WTC11 (cell line): ENCODE results near the gene FMNL2. TPM values are rescaled to one million over a fixed set of nuclear protein-coding genes. Genes with fewer than 3 reads are reported as not detected.

Experiments used
- ATAC-seq: fragments of 200-7000 bp; cut with Tn5 transposase; 2 replicates; pipeline ENCODE4 v1.10.0; 2021; ENCODE audit warnings: mild to moderate bottlenecking, moderate library complexity
- CTCF ChIA-PET: fragments of 300-600 bp; sonication (Branson Sonifier 250); formaldehyde crosslinking; loops from one replicate; lab custom pipeline; 2021; ENCODE audit warnings: antibody characterized with exemption; lab: Charles Lee
- POLR2A ChIA-PET: fragments of 350-600 bp; sonication (Branson Sonifier 250); formaldehyde crosslinking; loops from one replicate; lab custom pipeline; 2021; ENCODE audit warnings: antibody characterized with exemption; lab: Charles Lee
- DNase-seq: peaks from one replicate; pipeline ENCODE4 v3.0.0; 2021; ENCODE audit warnings: low spot score
- H3K27ac Mint-ChIP-seq: 2 replicates; pipeline ENCODE4 v1.8.0; 2021; ENCODE audit warnings: mixed read lengths
- H3K27me3 Mint-ChIP-seq: 2 replicates; pipeline ENCODE4 v1.8.0; 2021; ENCODE audit warnings: low read depth, mild to moderate bottlenecking, moderate library complexity, mixed read lengths
- H3K36me3 Mint-ChIP-seq: 2 replicates; pipeline ENCODE4 v1.8.0; 2021; ENCODE audit warnings: mixed read lengths
- H3K4me1 Mint-ChIP-seq: 2 replicates; pipeline ENCODE4 v1.8.0; 2022; ENCODE audit warnings: mixed read lengths
- H3K4me3 Mint-ChIP-seq: 2 replicates; pipeline ENCODE4 v1.8.0; 2021; ENCODE audit warnings: mild to moderate bottlenecking, moderate library complexity, mixed read lengths
- H3K9me3 Mint-ChIP-seq: 2 replicates; pipeline ENCODE4 v1.8.0; 2021; ENCODE audit warnings: mixed read lengths
- CREB1 ChIP-seq: sonication (generic); formaldehyde crosslinking; IDR thresholded peaks from 2 replicates; pipeline ENCODE4 v1.8.0; 2023; ENCODE audit warnings: mild to moderate bottlenecking, missing genetic modification reagents
- ETV6 ChIP-seq: sonication (generic); formaldehyde crosslinking; IDR thresholded peaks from 2 replicates; pipeline ENCODE4 v1.8.1; 2022; ENCODE audit warnings: mild to moderate bottlenecking, missing genetic modification reagents
- GRHL2 ChIP-seq: fragments of 250-450 bp; sonication (Bioruptor Pico); IDR thresholded peaks from 2 replicates; pipeline ENCODE4 v1.8.0; 2022; ENCODE audit warnings: mild to moderate bottlenecking, moderate library complexity; ENCODE audit not compliant: insufficient replicate concordance, severe bottlenecking
- JAZF1 ChIP-seq: fragments of 250-450 bp; sonication (Bioruptor Pico); IDR thresholded peaks from 2 replicates; pipeline ENCODE4 v1.9.0; 2021; ENCODE audit warnings: moderate library complexity, mild to moderate bottlenecking, inconsistent platforms
- KAT7 ChIP-seq: sonication (generic); formaldehyde crosslinking; IDR thresholded peaks from 2 replicates; pipeline ENCODE4 v1.8.1; 2023; ENCODE audit warnings: missing genetic modification reagents, mild to moderate bottlenecking, borderline replicate concordance
- RELA ChIP-seq: sonication (generic); formaldehyde crosslinking; IDR thresholded peaks from 2 replicates; pipeline ENCODE4 v1.8.1; 2022; ENCODE audit warnings: missing genetic modification reagents, mild to moderate bottlenecking, borderline replicate concordance
- RORB ChIP-seq: fragments of 250-450 bp; sonication (Bioruptor Pico); IDR thresholded peaks from 2 replicates; pipeline ENCODE4 v1.9.0; 2021; ENCODE audit warnings: mild to moderate bottlenecking
- TCF7 ChIP-seq: sonication (generic); formaldehyde crosslinking; IDR thresholded peaks from 2 replicates; pipeline ENCODE4 v1.8.0; 2022; ENCODE audit warnings: mild to moderate bottlenecking, low read depth, missing genetic modification reagents, moderate library complexity
- ZNF121 ChIP-seq: sonication (generic); formaldehyde crosslinking; IDR thresholded peaks from 2 replicates; pipeline ENCODE4 v1.8.0; 2023; ENCODE audit warnings: missing genetic modification reagents
- total RNA-seq: library from RNA; stranded (reverse); gene quantifications from 3 replicates; pipeline ENCODE4 v1.2.3, GENCODE V29; 2021
- TF ChIP-seq, protein P1 (sequence below): sonication (generic); formaldehyde crosslinking; IDR thresholded peaks from 2 replicates; pipeline ENCODE4 v1.8.0; 2022; ENCODE audit warnings: mild to moderate bottlenecking, missing genetic modification reagents
- TF ChIP-seq, protein P2 (sequence below): fragments of 200-600 bp; IDR thresholded peaks from 2 replicates; pipeline ENCODE4 v1.8.0; 2022; ENCODE audit warnings: antibody characterized with exemption
- TF ChIP-seq, protein P3 (sequence below): sonication (generic); formaldehyde crosslinking; IDR thresholded peaks from 2 replicates; pipeline ENCODE4 v1.8.0; 2022; ENCODE audit warnings: mild to moderate bottlenecking, missing genetic modification reagents
- TF ChIP-seq, protein P4 (sequence below): sonication (generic); formaldehyde crosslinking; IDR thresholded peaks from 2 replicates; pipeline ENCODE4 v1.8.0; 2023; ENCODE audit warnings: missing genetic modification reagents, mild to moderate bottlenecking, borderline replicate concordance
- TF ChIP-seq, protein P5 (sequence below): sonication (generic); formaldehyde crosslinking; IDR thresholded peaks from 2 replicates; pipeline ENCODE4 v1.8.1; 2023; ENCODE audit warnings: mild to moderate bottlenecking, missing genetic modification reagents, moderate library complexity
- TF ChIP-seq, protein P6 (sequence below): fragments of 250-450 bp; sonication (Bioruptor Pico); IDR thresholded peaks from 2 replicates; pipeline ENCODE4 v2.1.2; 2022; ENCODE audit warnings: mild to moderate bottlenecking, moderate library complexity
- TF ChIP-seq, protein P7 (sequence below): sonication (generic); formaldehyde crosslinking; IDR thresholded peaks from 2 replicates; pipeline ENCODE4 v1.8.0; 2023; ENCODE audit warnings: mild to moderate bottlenecking, missing genetic modification reagents

FMNL2 gene
- total RNA-seq, 1 experiment from 2014 or later: 43.0 TPM

DNA sequence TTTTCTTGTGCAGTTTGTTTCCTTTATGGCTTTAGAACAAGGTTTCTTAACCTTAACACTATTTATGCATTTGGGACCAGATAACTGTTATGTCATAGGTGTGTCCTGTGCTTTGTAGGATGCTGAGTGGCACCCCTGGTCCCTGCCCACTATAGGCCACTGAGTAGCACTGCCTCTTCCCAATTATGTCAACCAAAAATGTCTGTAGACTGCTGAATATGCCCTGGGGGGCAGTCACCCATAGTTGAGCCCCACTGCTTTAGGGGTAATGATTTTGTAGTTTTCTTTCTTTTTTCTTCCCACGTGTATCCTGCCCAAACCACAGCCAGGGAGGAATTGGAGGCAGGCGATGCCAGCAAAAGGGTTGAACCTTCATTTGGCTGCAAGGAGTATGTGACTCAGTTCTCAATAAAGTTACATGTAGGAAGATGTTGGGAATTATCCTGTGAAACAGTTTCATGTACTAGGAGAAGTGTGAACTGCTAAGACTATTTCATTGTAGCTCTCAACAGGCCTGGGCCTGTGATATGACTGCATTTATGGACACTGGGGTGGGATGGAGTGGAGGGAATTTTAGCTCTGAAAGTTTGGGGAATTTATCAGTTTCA, 65.7 kb downstream of the FMNL2 start:
- no peaks in the 10 kb centered on the region for H3K27me3 Mint-ChIP-seq
- peaks cover 74% of the 10 kb centered on the region for H3K4me1 Mint-ChIP-seq
- no peaks in the 10 kb centered on the region for H3K36me3 Mint-ChIP-seq
- H3K4me3 Mint-ChIP-seq: no peak overlapping the region
- TF ChIP-seq RELA (CRISPR knock-in tag): no peak
- TF ChIP-seq GRHL2 (CRISPR knock-in tag): no peak
- TF ChIP-seq JAZF1: no peak
- TF ChIP-seq ETV6 (CRISPR knock-in tag): no peak
- TF ChIP-seq, protein P1, sequence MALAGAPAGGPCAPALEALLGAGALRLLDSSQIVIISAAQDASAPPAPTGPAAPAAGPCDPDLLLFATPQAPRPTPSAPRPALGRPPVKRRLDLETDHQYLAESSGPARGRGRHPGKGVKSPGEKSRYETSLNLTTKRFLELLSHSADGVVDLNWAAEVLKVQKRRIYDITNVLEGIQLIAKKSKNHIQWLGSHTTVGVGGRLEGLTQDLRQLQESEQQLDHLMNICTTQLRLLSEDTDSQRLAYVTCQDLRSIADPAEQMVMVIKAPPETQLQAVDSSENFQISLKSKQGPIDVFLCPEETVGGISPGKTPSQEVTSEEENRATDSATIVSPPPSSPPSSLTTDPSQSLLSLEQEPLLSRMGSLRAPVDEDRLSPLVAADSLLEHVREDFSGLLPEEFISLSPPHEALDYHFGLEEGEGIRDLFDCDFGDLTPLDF (CRISPR knock-in tag): no peak
- TF ChIP-seq ZNF121 (CRISPR knock-in tag): no peak
- TF ChIP-seq, protein P2, sequence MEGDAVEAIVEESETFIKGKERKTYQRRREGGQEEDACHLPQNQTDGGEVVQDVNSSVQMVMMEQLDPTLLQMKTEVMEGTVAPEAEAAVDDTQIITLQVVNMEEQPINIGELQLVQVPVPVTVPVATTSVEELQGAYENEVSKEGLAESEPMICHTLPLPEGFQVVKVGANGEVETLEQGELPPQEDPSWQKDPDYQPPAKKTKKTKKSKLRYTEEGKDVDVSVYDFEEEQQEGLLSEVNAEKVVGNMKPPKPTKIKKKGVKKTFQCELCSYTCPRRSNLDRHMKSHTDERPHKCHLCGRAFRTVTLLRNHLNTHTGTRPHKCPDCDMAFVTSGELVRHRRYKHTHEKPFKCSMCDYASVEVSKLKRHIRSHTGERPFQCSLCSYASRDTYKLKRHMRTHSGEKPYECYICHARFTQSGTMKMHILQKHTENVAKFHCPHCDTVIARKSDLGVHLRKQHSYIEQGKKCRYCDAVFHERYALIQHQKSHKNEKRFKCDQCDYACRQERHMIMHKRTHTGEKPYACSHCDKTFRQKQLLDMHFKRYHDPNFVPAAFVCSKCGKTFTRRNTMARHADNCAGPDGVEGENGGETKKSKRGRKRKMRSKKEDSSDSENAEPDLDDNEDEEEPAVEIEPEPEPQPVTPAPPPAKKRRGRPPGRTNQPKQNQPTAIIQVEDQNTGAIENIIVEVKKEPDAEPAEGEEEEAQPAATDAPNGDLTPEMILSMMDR: no peak
- TF ChIP-seq, protein P3, sequence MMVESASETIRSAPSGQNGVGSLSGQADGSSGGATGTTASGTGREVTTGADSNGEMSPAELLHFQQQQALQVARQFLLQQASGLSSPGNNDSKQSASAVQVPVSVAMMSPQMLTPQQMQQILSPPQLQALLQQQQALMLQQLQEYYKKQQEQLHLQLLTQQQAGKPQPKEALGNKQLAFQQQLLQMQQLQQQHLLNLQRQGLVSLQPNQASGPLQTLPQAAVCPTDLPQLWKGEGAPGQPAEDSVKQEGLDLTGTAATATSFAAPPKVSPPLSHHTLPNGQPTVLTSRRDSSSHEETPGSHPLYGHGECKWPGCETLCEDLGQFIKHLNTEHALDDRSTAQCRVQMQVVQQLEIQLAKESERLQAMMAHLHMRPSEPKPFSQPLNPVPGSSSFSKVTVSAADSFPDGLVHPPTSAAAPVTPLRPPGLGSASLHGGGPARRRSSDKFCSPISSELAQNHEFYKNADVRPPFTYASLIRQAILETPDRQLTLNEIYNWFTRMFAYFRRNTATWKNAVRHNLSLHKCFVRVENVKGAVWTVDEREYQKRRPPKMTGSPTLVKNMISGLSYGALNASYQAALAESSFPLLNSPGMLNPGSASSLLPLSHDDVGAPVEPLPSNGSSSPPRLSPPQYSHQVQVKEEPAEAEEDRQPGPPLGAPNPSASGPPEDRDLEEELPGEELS: no peak
- ATAC-seq (no peak), DNase-seq (no peak)
- no peak overlapping the region for H3K27ac Mint-ChIP-seq
- POLR2A ChIA-PET: no interaction called here
- no peaks in the 10 kb centered on the region for H3K9me3 Mint-ChIP-seq
- CTCF ChIA-PET: no interaction called here

DNA sequence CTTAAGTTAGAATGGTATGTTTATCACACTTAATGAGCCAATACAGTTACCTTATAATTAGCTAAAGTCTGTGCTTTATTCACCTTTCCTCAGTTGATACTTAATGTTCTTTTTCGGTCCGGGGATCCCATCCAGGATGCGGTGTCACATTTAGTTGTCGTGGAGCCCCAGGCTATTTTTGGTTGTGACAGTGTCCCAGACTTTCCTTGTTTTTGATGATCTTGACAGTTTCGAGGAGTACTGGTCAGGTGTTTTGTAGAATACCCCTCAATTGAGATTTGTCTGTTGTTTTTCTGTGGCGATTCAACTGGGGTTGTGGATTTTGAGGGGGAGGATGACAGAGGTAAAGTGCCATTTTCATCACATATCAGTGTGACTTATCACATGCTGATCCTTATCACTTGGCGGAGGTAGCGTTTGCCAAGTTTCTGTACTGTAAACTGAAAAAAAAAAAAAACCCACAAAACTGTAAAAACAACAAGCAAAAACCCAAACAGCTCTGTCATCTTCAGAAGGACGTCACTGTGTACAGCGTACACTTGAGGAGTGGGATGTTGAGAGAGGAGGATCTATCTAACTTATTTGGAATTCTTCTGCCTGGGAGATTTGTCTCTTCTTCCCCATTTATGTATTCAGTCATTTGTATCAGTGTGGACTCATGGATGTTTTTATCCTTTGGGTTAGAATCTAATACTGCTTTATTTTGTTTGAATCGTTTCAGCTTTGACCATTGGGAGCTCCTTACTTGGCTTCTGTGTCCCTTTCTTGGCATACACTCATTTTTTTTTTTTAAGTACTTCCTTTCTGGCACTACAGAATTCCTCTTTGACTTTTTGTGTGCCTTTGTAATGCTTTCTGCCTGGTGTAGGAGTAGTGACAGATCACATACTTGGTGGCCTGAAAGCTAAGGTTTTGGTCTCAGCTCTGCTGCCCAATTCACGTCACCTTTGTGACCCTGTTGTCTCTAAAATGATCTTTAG, 68.1 kb downstream of the FMNL2 start:
- ATAC-seq (no peak), DNase-seq (no peak)
- ChIA-PET CTCF (no interaction called here), POLR2A (interaction anchor here (1.3 kb wide), 1 partner anchor 10 kb away, joined by 5 read pairs; no protein-coding TSS in a partner anchor)
- H3K36me3 Mint-ChIP-seq: no peaks in the 10 kb centered on the region
- H3K9me3 Mint-ChIP-seq: no peaks in the 10 kb centered on the region
- H3K4me3 Mint-ChIP-seq: no peak overlapping the region
- no peaks in the 10 kb centered on the region for H3K27me3 Mint-ChIP-seq
- H3K27ac Mint-ChIP-seq: no peak overlapping the region
- peaks cover 78% of the 10 kb centered on the region for H3K4me1 Mint-ChIP-seq
- TF ChIP-seq, protein P4, sequence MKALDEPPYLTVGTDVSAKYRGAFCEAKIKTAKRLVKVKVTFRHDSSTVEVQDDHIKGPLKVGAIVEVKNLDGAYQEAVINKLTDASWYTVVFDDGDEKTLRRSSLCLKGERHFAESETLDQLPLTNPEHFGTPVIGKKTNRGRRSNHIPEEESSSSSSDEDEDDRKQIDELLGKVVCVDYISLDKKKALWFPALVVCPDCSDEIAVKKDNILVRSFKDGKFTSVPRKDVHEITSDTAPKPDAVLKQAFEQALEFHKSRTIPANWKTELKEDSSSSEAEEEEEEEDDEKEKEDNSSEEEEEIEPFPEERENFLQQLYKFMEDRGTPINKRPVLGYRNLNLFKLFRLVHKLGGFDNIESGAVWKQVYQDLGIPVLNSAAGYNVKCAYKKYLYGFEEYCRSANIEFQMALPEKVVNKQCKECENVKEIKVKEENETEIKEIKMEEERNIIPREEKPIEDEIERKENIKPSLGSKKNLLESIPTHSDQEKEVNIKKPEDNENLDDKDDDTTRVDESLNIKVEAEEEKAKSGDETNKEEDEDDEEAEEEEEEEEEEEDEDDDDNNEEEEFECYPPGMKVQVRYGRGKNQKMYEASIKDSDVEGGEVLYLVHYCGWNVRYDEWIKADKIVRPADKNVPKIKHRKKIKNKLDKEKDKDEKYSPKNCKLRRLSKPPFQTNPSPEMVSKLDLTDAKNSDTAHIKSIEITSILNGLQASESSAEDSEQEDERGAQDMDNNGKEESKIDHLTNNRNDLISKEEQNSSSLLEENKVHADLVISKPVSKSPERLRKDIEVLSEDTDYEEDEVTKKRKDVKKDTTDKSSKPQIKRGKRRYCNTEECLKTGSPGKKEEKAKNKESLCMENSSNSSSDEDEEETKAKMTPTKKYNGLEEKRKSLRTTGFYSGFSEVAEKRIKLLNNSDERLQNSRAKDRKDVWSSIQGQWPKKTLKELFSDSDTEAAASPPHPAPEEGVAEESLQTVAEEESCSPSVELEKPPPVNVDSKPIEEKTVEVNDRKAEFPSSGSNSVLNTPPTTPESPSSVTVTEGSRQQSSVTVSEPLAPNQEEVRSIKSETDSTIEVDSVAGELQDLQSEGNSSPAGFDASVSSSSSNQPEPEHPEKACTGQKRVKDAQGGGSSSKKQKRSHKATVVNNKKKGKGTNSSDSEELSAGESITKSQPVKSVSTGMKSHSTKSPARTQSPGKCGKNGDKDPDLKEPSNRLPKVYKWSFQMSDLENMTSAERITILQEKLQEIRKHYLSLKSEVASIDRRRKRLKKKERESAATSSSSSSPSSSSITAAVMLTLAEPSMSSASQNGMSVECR: no peak
- TF ChIP-seq, protein P5, sequence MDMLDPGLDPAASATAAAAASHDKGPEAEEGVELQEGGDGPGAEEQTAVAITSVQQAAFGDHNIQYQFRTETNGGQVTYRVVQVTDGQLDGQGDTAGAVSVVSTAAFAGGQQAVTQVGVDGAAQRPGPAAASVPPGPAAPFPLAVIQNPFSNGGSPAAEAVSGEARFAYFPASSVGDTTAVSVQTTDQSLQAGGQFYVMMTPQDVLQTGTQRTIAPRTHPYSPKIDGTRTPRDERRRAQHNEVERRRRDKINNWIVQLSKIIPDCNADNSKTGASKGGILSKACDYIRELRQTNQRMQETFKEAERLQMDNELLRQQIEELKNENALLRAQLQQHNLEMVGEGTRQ (CRISPR knock-in tag): no peak
- TF ChIP-seq TCF7 (CRISPR knock-in tag): no peak
- no peak for TF ChIP-seq CREB1 (CRISPR knock-in tag)
- no peak for TF ChIP-seq RORB (CRISPR knock-in tag)
- no peak for TF ChIP-seq KAT7 (CRISPR knock-in tag)
- TF ChIP-seq, protein P6, sequence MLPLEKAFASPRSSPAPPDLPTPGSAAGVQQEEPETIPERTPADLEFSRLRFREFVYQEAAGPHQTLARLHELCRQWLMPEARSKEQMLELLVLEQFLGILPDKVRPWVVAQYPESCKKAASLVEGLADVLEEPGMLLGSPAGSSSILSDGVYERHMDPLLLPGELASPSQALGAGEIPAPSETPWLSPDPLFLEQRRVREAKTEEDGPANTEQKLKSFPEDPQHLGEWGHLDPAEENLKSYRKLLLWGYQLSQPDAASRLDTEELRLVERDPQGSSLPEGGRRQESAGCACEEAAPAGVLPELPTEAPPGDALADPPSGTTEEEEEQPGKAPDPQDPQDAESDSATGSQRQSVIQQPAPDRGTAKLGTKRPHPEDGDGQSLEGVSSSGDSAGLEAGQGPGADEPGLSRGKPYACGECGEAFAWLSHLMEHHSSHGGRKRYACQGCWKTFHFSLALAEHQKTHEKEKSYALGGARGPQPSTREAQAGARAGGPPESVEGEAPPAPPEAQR (CRISPR knock-in tag): no peak
- TF ChIP-seq, protein P7, sequence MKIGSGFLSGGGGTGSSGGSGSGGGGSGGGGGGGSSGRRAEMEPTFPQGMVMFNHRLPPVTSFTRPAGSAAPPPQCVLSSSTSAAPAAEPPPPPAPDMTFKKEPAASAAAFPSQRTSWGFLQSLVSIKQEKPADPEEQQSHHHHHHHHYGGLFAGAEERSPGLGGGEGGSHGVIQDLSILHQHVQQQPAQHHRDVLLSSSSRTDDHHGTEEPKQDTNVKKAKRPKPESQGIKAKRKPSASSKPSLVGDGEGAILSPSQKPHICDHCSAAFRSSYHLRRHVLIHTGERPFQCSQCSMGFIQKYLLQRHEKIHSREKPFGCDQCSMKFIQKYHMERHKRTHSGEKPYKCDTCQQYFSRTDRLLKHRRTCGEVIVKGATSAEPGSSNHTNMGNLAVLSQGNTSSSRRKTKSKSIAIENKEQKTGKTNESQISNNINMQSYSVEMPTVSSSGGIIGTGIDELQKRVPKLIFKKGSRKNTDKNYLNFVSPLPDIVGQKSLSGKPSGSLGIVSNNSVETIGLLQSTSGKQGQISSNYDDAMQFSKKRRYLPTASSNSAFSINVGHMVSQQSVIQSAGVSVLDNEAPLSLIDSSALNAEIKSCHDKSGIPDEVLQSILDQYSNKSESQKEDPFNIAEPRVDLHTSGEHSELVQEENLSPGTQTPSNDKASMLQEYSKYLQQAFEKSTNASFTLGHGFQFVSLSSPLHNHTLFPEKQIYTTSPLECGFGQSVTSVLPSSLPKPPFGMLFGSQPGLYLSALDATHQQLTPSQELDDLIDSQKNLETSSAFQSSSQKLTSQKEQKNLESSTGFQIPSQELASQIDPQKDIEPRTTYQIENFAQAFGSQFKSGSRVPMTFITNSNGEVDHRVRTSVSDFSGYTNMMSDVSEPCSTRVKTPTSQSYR (CRISPR knock-in tag): no peak
